IPS-18a (cell line): Measurements from ENCODE around the gene MAP3K21.

Experiments
- H3K27ac ChIP-seq: one replicate; pipeline ENCODE4 v1.5.1; 2013; ENCODE audit warnings: low read length
- H3K27me3 ChIP-seq: one replicate; pipeline ENCODE4 v1.6.1; 2013; ENCODE audit warnings: mild to moderate bottlenecking, low read length; ENCODE audit not compliant: control insufficient read depth, insufficient read depth
- H3K36me3 ChIP-seq: one replicate; pipeline ENCODE4 v1.6.1; 2013; ENCODE audit warnings: low read depth, low read length; ENCODE audit not compliant: control insufficient read depth
- H3K4me1 ChIP-seq: one replicate; pipeline ENCODE4 v1.6.1; 2013; ENCODE audit warnings: low read depth, low read length; ENCODE audit not compliant: control insufficient read depth
- H3K4me3 ChIP-seq: one replicate; pipeline ENCODE4 v1.5.1; 2013; ENCODE audit warnings: low read length
- H3K9ac ChIP-seq: one replicate; pipeline ENCODE4 v1.6.1; 2013; ENCODE audit warnings: mild to moderate bottlenecking, low read length, moderate library complexity
- H3K9me3 ChIP-seq: one replicate; pipeline ENCODE4 v1.6.1; 2013; ENCODE audit warnings: low read depth, low read length; ENCODE audit not compliant: control insufficient read depth

The MAP3K21 gene

GRCh38 chr1:233393926-233394680 is 66.6 kb downstream of the MAP3K21 start:
- Histone ChIP-seq H3K9ac (no peak overlapping the region), H3K4me1 (peaks cover 4% of the 10 kb centered on the region), H3K9me3 (no peaks in the 10 kb centered on the region), H3K36me3 (no peaks in the 10 kb centered on the region), H3K27me3 (no peaks in the 10 kb centered on the region), H3K4me3 (no peak overlapping the region), H3K27ac (no peak overlapping the region)

GRCh38 chr1:233394860-233395717 is 67.6 kb downstream of the MAP3K21 start:
- Histone ChIP-seq H3K4me1 (no peaks in the 10 kb centered on the region), H3K9ac (no peak overlapping the region), H3K27ac (no peak overlapping the region), H3K9me3 (no peaks in the 10 kb centered on the region), H3K27me3 (no peaks in the 10 kb centered on the region), H3K36me3 (no peaks in the 10 kb centered on the region), H3K4me3 (no peak overlapping the region)

GRCh38 chr1:233395863-233396646 is 68.5 kb downstream of the MAP3K21 start:
- H3K27me3 ChIP-seq = no peaks in the 10 kb centered on the region
- no peak overlapping the region for H3K9ac ChIP-seq
- no peaks in the 10 kb centered on the region for H3K4me1 ChIP-seq
- H3K4me3 ChIP-seq = no peak overlapping the region
- H3K9me3 ChIP-seq = no peaks in the 10 kb centered on the region
- H3K36me3 ChIP-seq = no peaks in the 10 kb centered on the region
- no peak overlapping the region for H3K27ac ChIP-seq

- Histone ChIP-seq H3K9me3 (no peaks in the 10 kb centered on the region), H3K4me1 (peaks cover 2% of the 10 kb centered on the region), H3K27me3 (no peaks in the 10 kb centered on the region), H3K27ac (no peak overlapping the region), H3K36me3 (no peaks in the 10 kb centered on the region), H3K9ac (no peak overlapping the region), H3K4me3 (no peak overlapping the region)
Measured at GRCh38 chr1:233406339-233406960, 78.9 kb downstream of the MAP3K21 start.

- Histone ChIP-seq H3K9me3 (no peaks in the 10 kb centered on the region), H3K4me1 (peaks cover 3% of the 10 kb centered on the region), H3K27me3 (no peaks in the 10 kb centered on the region), H3K36me3 (no peaks in the 10 kb centered on the region), H3K9ac (no peak overlapping the region), H3K4me3 (no peak overlapping the region), H3K27ac (no peak overlapping the region)
Measured at GRCh38 chr1:233406994-233407631, 79.6 kb downstream of the MAP3K21 start.

GRCh38 chr1:233409540-233409939 is 82.0 kb downstream of the MAP3K21 start:
- Histone ChIP-seq H3K36me3 (no peaks in the 10 kb centered on the region), H3K9ac (no peak overlapping the region), H3K4me1 (peaks cover 3% of the 10 kb centered on the region), H3K27me3 (no peaks in the 10 kb centered on the region), H3K9me3 (no peaks in the 10 kb centered on the region), H3K4me3 (no peak overlapping the region), H3K27ac (no peak overlapping the region)

GRCh38 chr1:233410906-233411305 is 83.4 kb downstream of the MAP3K21 start:
- H3K9me3 ChIP-seq = no peaks in the 10 kb centered on the region
- no peak overlapping the region for H3K9ac ChIP-seq
- H3K36me3 ChIP-seq = no peaks in the 10 kb centered on the region
- H3K27ac ChIP-seq = no peak overlapping the region
- no peaks in the 10 kb centered on the region for H3K27me3 ChIP-seq
- H3K4me3 ChIP-seq = no peak overlapping the region
- H3K4me1 ChIP-seq = peaks cover 3% of the 10 kb centered on the region

- H3K27me3 ChIP-seq = no peaks in the 10 kb centered on the region
- no peaks in the 10 kb centered on the region for H3K36me3 ChIP-seq
- H3K9me3 ChIP-seq = no peaks in the 10 kb centered on the region
- no peak overlapping the region for H3K9ac ChIP-seq
- H3K27ac ChIP-seq = no peak overlapping the region
- no peak overlapping the region for H3K4me3 ChIP-seq
- H3K4me1 ChIP-seq = peaks cover 3% of the 10 kb centered on the region
Measured at GRCh38 chr1:233412812-233413211, 85.3 kb downstream of the MAP3K21 start.

GRCh38 chr1:233421293-233421692 is 93.8 kb downstream of the MAP3K21 start:
- Histone ChIP-seq H3K4me3 (no peak overlapping the region), H3K4me1 (no peaks in the 10 kb centered on the region), H3K27ac (no peak overlapping the region), H3K9ac (no peak overlapping the region), H3K36me3 (no peaks in the 10 kb centered on the region), H3K9me3 (no peaks in the 10 kb centered on the region), H3K27me3 (no peaks in the 10 kb centered on the region)

GRCh38 chr1:233424779-233425178 is 97.3 kb downstream of the MAP3K21 start:
- no peak overlapping the region for H3K27ac ChIP-seq
- H3K9ac ChIP-seq = no peak overlapping the region
- no peaks in the 10 kb centered on the region for H3K4me1 ChIP-seq
- no peaks in the 10 kb centered on the region for H3K9me3 ChIP-seq
- H3K4me3 ChIP-seq = no peak overlapping the region
- H3K27me3 ChIP-seq = no peaks in the 10 kb centered on the region
- no peaks in the 10 kb centered on the region for H3K36me3 ChIP-seq

- no peaks in the 10 kb centered on the region for H3K4me1 ChIP-seq
- H3K9ac ChIP-seq = no peak overlapping the region
- H3K4me3 ChIP-seq = no peak overlapping the region
- H3K27ac ChIP-seq = no peak overlapping the region
- no peaks in the 10 kb centered on the region for H3K36me3 ChIP-seq
- no peaks in the 10 kb centered on the region for H3K27me3 ChIP-seq
- no peaks in the 10 kb centered on the region for H3K9me3 ChIP-seq
Measured at GRCh38 chr1:233427907-233428306, 100.4 kb downstream of the MAP3K21 start.
